ENCODE measurements around the gene CD2BP2.
"Not testable (repeated sequence)": the region's sequence is repeated elsewhere in the genome, so short reads cannot be mapped to it uniquely, and the experiment has no call there.

CD2BP2 gene

GRCh38 chr16:30358990-30359870 lies 4.1 kb upstream of the CD2BP2 start:
- no peak for DNase-seq

DNA sequence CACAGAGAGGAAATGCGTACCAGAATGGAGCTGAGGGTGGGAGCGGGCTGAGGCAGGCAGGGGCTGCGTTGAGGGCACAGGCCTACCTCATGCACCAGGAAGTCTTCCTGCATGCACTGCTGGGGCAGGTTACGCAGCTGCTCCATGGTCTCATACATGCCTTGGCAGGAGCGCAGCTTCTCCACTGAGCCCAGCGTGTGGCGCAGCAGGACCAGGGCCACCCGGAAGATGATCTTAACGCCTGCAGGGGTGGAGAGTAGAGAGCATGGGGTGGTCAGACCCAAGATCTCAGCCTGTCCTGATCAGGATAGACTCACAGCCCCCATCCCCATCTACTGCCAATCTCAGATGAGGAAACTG lies 3.4 kb upstream of the CD2BP2 start:
- no peak for DNase-seq

- no peak for DNase-seq
Measured at GRCh38 chr16:30357715-30358576, 2.8 kb upstream of the CD2BP2 start.

GRCh38 chr16:30357085-30357714 lies 2.1 kb upstream of the CD2BP2 start:
- no peak for DNase-seq

DNA sequence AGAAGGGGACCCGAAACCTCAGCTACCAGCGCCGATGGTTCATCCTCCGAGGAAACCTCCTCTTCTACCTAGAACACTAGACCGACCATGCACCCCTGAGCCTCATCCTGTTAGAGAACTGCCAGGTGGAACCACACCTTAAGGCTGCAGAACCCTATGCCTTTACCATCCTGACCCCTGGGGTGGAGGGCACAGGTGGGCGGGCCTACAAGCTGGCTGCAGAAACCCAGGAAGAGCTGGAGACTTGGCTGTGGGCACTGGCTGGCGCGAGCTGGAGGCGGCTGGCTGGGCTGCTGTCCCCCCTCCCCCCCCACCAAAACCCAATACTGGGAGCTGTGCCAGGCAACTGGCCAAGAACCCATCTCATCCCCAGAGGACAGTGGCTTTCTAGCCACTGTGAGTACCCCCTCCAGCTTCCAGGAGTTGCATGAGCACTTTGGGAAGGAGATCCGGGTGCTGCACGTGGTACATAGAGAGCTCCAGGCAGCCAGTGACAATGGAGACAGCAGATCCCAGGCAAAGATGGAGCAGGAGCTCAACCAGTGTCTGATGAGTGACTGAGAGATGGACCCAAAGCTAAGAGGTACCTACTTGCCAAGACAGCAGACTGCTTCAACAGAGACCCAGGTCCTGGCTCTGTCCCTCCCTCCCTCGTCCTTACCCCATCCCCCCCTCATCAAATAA lies 1.4 kb upstream of the CD2BP2 start:
- DNase-seq, result no peak

DNA sequence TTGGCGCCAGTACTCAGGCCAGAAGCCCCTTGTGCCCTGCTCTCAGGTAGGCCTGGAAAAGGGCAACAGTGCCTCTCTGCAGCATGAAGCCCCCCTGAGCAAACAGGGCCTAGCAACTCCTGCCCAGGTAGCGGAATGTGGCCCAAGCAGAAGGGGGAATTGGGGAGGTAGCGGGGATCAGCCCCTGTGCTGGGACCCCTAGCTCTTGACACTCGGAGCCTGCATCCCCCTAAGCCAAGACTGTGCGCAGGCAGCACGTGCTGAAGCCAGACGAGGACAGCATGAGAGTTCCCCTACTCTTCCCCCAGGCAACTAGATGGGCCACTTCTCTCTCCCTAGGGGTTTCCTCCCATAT lies 823 bp upstream of the CD2BP2 start:
- no peak for DNase-seq

DNA sequence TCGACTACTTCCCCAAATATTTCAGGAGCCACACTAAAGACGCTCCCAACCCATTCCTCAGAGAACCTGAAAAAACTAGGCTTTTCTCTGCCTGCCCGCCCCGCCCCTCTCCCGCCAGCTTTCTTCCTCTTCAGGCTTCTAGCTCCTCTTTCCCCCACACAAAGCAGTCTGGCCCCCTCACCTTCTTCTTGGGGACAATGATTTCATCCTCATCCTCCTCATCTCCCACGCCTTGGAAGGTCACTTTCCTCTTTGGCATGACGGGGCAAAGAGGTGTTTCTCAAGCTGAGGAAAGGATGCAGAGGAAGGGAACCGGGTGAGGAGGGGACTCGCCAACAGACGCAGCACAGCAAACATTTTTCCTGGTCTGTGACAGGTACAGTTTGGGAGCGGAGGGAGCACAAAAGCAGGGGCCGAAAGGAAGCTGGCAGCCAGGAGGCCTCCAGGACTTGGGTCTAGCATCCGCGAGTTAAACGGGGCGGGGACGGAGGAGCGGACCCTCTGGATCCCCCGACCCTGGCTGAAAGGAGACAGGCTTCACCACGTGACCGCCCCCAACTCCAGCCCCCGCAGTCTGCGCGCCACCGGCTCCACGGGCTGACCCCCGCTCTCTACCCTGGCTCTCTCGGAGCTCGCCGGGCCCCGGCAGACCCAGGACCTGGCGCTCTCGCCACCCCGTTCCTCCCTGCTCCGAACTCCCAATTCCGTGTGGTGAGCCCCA lies 525 bp downstream of the CD2BP2 start:
- DNase-seq, result no peak

GRCh38 chr16:30353438-30354129 lies 1.5 kb downstream of the CD2BP2 start:
- DNase-seq, result no peak

DNA sequence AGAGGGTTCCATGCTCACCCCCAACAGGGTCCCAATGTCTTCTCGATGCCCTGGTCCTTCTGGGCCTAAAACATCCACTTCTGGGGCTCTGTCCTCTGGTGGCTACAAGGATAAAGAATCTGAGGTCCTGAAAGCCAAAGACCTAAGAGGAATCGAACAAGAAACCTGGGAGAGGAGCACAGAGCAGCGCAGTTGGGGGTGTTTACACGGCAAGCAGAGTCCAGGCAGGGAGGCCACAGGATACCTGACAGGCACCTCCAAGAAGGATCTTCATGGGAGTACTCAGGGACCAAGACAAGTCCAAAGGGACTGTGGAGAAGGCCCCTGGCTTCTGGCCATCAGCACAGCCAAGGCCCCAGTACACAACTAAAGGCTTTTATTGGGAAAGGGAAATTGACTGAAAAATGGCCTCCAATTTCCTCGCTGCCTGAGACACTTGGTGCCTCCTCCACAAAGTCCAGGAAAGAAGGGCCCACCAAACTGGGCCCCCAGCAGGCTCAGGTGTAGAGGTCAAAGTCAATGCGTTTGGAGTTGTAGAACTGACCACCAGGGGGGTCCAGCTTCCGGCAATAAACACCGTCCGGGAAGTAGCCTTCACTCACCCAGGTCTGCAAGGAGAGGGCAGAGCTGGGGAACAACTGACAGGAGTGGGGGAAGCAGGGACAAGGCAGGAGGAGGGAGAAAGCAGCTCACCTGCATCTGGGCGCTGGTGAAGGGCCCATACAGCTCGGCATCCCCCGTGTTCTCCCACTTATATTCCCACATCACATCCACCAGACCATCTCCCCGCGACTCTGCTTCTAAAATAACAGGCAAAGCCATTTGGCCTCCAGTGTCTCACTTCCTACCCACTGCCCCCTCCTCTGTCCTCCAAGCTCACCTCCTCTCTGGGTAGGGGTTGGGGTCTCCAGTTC lies 2.4 kb downstream of the CD2BP2 start:
- no peak for DNase-seq

DNA sequence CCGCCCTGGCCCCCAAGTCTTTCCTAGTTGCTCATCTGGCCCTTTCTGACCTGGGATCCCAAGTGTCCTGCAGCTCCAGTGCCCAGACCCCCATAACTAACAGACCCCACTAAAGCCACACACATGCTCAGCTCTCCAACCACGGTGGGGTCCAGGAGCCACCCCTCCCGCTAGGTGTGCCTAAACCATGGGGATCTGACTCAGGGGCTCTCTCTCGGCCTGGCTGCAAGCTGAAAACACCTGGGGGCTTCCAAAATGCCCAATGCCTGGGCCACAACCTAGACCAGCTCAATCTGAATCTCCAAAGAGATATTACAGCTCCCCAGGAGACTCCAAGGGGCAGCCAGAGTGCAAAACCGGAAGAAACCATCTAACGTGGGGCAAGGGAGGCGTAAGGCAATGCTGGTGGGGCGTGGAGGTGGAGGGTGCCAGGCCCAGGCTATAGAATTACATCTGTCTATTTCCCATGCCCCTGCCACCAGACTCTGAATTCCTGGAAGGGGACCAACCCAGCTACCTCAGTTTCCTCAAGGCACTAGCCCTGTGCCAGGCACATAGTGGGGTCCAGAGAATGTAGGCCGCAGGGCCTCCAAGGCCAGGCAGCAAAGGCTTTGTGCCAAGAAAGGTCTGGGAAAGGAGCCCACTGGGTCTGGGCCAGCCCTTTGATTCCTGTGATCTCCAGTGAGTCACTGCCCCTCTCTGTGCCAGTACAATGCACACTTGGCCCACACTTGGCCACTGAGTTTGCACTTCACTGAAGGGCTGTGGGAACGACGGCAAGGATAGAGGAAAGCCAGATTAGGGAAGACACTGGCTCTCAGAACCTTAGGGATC lies 3.3 kb downstream of the CD2BP2 start:
- no peak for DNase-seq

DNA sequence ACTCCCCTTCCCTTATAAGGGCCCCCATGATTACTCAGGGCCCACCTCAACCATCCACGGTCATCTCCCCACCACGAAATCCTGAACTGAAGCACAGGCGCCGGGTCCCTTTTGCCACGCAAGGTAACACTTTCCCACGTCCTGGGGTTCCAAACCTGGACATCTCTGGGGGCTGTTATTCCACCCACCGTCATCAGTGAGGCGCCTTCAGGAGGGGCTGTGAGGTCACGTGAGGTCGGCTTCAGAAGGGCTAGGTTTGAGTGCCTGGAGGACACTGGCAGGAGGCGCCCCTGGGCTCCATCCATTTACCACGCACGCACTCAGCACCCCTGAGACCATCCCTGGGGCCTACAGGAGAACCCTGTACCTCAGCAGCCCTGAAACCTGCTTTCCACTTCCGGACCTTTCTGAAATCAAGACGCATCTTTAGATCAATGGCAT lies 4.1 kb downstream of the CD2BP2 start:
- no peak for DNase-seq

DNA sequence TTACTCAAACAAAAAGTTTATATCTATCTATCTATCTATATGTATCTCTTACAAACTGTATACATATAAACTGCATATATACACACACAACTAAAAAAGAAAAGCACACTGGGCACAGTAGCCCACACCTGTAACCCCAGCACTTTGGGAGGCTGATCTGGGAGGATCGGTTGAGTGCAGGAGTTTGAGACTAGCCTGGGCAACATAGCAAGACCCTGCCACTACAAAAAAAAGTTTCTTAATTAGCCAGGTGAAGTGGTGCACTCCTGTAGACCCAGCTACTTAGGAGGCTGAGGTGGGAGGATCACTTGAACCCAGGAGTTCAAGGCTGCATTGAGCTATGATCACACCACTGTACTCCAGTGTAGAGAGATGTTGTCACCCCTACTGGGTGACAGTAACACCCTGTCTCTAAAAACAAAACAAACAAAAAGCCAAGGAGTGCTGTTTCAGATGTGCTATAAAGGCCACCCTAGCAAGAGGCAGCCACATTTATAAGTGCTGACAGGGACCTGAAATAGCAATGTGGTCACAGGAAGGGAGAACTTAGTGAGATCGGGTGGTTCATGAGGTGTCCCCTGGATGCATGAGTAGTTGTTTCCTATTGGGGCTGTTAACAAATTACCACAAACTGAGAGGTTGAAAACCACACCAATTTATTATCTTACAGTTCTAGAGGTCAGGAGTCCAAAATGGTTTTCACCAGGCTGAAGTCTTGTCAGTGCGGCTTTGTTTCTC lies 4.8 kb downstream of the CD2BP2 start:
- DNase-seq, result no peak

DNA sequence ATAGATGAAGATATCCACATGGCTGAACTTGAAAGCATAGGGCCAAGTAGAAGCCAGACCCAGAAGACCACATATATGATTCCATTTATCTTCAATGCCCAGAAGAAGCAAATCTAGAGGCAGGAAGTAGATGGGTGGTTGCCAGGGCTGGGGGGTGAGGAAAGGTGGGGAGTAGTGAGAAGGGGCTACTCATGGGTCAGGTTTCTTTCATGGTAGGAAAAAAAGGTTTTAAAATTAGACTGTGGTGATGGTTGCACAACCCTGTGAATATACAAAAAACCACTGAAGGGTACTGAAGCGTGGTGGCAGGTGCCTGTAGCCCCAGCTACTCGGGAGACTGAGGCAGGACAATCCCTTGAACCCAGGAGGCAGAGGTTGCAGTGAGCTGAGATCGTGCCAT lies 5.4 kb downstream of the CD2BP2 start:
- DNase-seq, result peak; percentile 37

GRCh38 chr16:30348929-30349328 lies 6.2 kb downstream of the CD2BP2 start:
- DNase-seq, result no peak

DNA sequence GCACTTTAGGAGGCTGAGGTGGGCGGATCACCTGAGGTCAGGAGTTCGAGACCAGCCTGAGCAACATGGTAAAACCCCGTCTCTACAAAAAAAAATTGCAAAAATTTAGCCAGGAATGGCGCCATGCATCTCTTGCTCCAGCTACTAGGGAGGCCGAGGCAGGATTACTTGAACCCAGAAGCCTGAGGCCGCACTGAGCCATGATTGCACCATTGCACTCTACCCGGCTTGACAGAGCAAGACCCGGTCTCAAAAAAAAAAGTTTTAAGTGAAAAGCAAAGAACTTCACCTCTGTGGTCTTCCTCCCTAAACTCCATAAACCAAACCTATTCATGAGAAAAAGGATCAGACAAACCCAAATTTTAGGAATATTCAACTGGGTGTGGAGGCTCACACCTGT lies 7.0 kb downstream of the CD2BP2 start:
- no peak for DNase-seq

DNA sequence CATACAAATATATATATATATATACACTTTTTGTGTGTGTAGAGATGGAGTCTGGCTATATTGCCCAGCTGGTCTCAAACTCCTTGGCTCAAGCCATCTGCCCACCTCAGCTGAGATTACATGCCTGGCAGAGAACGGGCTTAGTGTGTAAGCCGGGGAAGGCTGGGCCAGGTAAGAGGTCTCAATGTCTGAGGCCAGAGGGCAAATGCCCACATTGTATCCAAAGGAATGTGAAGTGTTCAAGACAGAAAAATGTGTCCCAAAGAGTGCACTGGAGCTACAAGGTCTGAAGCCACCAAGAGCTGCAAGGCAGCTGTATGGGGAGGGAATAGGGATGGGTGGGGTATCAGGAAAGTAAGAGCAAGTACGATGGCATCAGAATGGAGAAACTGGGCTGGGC lies 8.8 kb downstream of the CD2BP2 start:
- no peak for DNase-seq

DNA sequence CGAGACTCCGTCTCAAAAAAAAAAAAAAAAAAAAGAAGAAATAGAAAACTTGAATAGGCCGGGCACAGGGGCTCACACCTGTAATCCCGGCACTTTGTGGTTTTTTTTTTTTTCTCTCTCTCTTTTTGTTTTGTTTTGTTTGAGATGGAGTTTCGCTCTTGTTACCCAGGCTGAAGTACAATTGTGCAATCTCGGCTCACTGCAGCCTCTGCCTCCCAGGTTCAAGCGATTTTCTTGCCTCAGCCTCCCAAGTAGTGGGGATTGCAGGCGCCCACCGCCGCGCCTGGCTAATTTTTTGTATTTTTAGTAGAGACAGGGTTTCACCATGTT lies 11.7 kb downstream of the CD2BP2 start:
- DNase-seq, result not testable (repeated sequence)

- no peak for DNase-seq
Measured at GRCh38 chr16:30342751-30343490, 12.2 kb downstream of the CD2BP2 start.
